ENCODE data around the gene DDX52. TPM values are rescaled to one million over a fixed set of nuclear protein-coding genes. Genes with fewer than 3 reads are reported as not detected.

Gene DDX52
- total and polyA plus RNA-seq, 9 donors: 8.8 to 20.3 (median 19.2) TPM

DNA sequence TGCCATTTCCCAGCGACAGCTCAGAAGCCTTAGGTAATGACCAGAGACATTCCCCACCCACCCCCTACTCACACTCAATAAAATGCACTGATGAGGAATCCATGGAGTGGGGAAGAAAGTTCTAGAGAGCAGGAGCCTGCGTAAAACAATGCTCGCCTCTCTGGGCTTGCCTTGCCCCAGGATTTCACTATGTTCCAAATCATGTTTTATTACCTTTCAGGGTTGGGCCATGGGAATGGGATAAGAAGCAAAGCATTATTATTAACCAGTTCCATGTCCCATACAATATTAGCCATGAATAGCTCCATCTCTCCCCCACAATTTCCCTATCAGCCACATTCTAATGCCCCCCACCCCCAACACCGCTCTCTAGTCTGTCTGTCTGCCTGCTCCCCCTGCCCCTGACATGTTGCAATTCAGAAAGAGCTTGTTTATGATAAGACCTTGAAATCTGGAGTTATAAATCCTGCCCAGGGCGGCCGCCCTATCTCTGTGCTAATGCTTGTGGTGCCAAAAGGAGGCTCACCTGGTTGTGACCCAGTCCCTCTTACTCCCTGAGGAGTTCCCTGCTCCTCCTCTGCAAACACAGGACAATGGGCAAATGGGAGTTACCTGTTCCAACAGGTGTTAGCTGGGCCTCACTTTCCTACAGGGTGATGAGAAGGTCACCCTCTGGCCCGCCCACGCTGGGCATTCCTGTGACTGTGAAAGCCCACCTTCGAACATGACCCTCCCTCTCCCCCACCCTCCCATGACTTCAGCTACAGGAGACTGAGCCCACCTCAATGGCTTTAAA lies 28.0 kb upstream of the DDX52 start:
- H3K4me1 ChIP-seq (ENCODE audit: insufficient read depth): no peaks in the 10 kb centered on the region
- TF ChIP-seq, protein P1, sequence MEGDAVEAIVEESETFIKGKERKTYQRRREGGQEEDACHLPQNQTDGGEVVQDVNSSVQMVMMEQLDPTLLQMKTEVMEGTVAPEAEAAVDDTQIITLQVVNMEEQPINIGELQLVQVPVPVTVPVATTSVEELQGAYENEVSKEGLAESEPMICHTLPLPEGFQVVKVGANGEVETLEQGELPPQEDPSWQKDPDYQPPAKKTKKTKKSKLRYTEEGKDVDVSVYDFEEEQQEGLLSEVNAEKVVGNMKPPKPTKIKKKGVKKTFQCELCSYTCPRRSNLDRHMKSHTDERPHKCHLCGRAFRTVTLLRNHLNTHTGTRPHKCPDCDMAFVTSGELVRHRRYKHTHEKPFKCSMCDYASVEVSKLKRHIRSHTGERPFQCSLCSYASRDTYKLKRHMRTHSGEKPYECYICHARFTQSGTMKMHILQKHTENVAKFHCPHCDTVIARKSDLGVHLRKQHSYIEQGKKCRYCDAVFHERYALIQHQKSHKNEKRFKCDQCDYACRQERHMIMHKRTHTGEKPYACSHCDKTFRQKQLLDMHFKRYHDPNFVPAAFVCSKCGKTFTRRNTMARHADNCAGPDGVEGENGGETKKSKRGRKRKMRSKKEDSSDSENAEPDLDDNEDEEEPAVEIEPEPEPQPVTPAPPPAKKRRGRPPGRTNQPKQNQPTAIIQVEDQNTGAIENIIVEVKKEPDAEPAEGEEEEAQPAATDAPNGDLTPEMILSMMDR (IDR thresholded peaks at IDR 0.05): no peak
- TF ChIP-seq EP300 (IDR thresholded peaks at IDR 0.05) (no peak), POLR2A (IDR thresholded peaks at IDR 0.05) (no peak)
- intact Hi-C loops (cut with DNase I): no loop called here
- 71 to 72% (median 72%) methylated on average over 9 of the region's 9 CpGs for WGBS, 3 donors
- no peak for DNase-seq
- no peaks in the 10 kb centered on the region for H3K9me3 ChIP-seq
- no peaks in the 10 kb centered on the region for H3K36me3 ChIP-seq
- H3K4me3 ChIP-seq: no peak overlapping the region
- no peaks in the 10 kb centered on the region for H3K27me3 ChIP-seq
- H3K27ac ChIP-seq: no peak overlapping the region

GRCh38 chr17:37667039-37667438 lies 23.8 kb upstream of the DDX52 start:
- 75 to 85% (median 78%) methylated on average over 1 of the region's 1 CpG for WGBS, 3 donors
- intact Hi-C loops (cut with DNase I): no loop called here
- no peaks in the 10 kb centered on the region for H3K36me3 ChIP-seq
- H3K4me1 ChIP-seq (ENCODE audit: insufficient read depth): no peaks in the 10 kb centered on the region
- H3K9me3 ChIP-seq: no peaks in the 10 kb centered on the region
- DNase-seq: no peak
- no peak overlapping the region for H3K27ac ChIP-seq
- H3K4me3 ChIP-seq: no peak overlapping the region
- TF ChIP-seq EP300 (IDR thresholded peaks at IDR 0.05) (no peak), POLR2A (IDR thresholded peaks at IDR 0.05) (no peak)
- TF ChIP-seq, protein P1 (IDR thresholded peaks at IDR 0.05): no peak
- H3K27me3 ChIP-seq: no peaks in the 10 kb centered on the region

- H3K27me3 ChIP-seq: no peaks in the 10 kb centered on the region
- H3K27ac ChIP-seq: no peak overlapping the region
- no peak overlapping the region for H3K4me3 ChIP-seq
- no peaks in the 10 kb centered on the region for H3K9me3 ChIP-seq
- TF ChIP-seq, protein P1 (IDR thresholded peaks at IDR 0.05): no peak
- no peak for TF ChIP-seq EP300 (IDR thresholded peaks at IDR 0.05)
- TF ChIP-seq POLR2A (IDR thresholded peaks at IDR 0.05): no peak
- no peaks in the 10 kb centered on the region for H3K36me3 ChIP-seq
- intact Hi-C loops (cut with DNase I): no loop called here
- no peak for DNase-seq
- no peaks in the 10 kb centered on the region for H3K4me1 ChIP-seq (ENCODE audit: insufficient read depth)
- WGBS, 3 donors: 83 to 88% (median 84%) methylated on average over 3 of the region's 3 CpGs
Observed at GRCh38 chr17:37664214-37664613, 21.0 kb upstream of the DDX52 start.

DNA sequence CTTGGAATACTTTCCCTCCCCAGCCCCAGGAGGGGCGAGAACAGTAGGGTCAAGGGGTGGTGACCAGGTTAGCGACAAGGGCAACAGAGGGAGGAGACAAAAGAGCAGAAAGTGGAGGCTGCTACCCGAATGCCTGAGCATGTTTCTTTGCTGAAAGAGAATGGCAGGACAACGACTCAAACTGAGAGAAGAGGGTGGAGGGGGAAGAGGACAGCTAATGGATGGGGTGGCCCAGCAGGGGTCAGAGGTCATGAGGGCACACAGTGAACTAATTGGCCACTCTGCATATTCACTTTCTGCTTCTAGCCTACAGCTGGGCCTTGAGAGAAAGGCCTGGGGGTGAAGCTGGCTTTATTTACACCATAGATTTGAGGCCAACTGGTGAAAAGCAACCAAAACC lies 19.1 kb upstream of the DDX52 start:
- WGBS, 3 donors: 23 to 28% (median 27%) methylated on average over 4 of the region's 4 CpGs
- TF ChIP-seq POLR2A (IDR thresholded peaks at IDR 0.05) (no peak), EP300 (IDR thresholded peaks at IDR 0.05) (no peak)
- no peaks in the 10 kb centered on the region for H3K9me3 ChIP-seq
- no peaks in the 10 kb centered on the region for H3K27me3 ChIP-seq
- DNase-seq: no peak
- intact Hi-C loops (cut with DNase I): no loop called here
- H3K36me3 ChIP-seq: no peaks in the 10 kb centered on the region
- no peak overlapping the region for H3K4me3 ChIP-seq
- no peak overlapping the region for H3K27ac ChIP-seq
- H3K4me1 ChIP-seq (ENCODE audit: insufficient read depth): no peaks in the 10 kb centered on the region

DNA sequence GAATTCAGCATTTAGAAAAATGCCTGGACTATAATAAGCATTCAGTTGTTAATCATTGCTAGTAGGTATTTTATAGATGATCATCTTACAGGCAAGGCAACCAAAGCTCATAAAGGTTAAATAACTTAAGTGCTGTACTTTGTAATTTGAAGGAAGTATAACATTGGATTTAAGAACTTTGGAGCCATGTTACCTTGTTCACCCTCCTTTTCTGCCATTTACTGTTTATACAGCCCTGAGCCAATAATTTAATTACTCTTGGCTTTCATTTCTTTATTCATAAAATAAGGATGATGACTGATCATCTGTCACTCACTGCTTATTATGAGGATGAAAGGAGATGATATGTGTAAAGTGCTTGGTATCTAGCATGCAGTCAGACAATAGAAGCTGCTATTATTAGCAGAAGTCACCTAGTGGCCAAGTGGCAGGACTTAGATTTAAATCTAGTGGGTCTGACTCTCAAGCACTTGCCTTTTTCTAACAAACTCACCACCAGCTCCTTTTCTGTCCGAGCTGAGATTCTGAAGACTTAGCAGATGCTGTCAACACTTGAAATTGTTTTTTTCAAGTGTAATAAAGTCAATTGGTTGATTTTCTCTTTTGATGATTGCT lies 18.3 kb upstream of the DDX52 start:
- H3K4me1 ChIP-seq (ENCODE audit: insufficient read depth): no peaks in the 10 kb centered on the region
- H3K36me3 ChIP-seq: no peaks in the 10 kb centered on the region
- H3K27me3 ChIP-seq: no peaks in the 10 kb centered on the region
- TF ChIP-seq EP300 (IDR thresholded peaks at IDR 0.05): no peak
- TF ChIP-seq, protein P1 (IDR thresholded peaks at IDR 0.05): no peak
- no peak for TF ChIP-seq POLR2A (IDR thresholded peaks at IDR 0.05)
- H3K4me3 ChIP-seq: no peak overlapping the region
- DNase-seq: no peak
- no peak overlapping the region for H3K27ac ChIP-seq
- intact Hi-C loops (cut with DNase I): no loop called here
- WGBS, 3 donors: 33 to 42% (median 39%) methylated on average over 1 of the region's 1 CpG
- H3K9me3 ChIP-seq: no peaks in the 10 kb centered on the region
